ENCODE measurements around the gene HIGD2A.

Gene HIGD2A

GRCh38 chr5:176394096-176394495 lies 5.5 kb downstream of the HIGD2A start:
- no peak for TF ChIP-seq CTCF (IDR thresholded peaks at IDR 0.05; ENCODE audit: borderline replicate concordance, control extremely low read depth, extremely low read depth, insufficient read depth, missing control alignments)
- in situ Hi-C loops (cut with MboI; ENCODE audit: low sequenced_read_pairs, unreplicated experiment) = no loop called here

GRCh38 chr5:176394881-176395675 lies 6.5 kb downstream of the HIGD2A start:
- DNase-seq (ENCODE audit: low spot score) = no peak
- TF ChIP-seq CTCF (IDR thresholded peaks at IDR 0.05; ENCODE audit: borderline replicate concordance, control extremely low read depth, extremely low read depth, insufficient read depth, missing control alignments) = no peak
- in situ Hi-C loops (cut with MboI; ENCODE audit: low sequenced_read_pairs, unreplicated experiment) = no loop called here

More at GRCh38 chr5:176394096-176394495, 5.5 kb downstream of the HIGD2A start:
- DNase-seq (ENCODE audit: low spot score) = no peak

DNA sequence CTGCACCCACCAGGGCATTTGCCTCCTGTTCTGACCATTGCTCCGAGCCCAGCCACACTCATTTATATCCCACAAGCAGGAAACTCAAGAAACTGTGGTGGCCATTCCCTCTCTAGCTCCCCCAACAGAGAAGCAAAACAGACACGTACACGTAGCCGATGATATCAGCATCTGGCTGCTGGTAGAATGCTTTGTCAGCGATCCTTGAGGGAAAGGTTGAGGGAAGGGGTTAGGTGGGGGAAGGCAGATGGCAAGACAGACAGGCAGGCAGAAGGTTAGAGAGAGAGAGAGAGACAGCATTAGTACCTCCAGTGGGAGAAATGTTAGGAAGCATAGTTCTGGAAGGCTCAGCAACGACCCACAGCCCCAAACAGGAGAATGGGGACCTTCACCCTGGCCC lies 7.8 kb downstream of the HIGD2A start:
- in situ Hi-C loops (cut with MboI; ENCODE audit: low sequenced_read_pairs, unreplicated experiment) = no loop called here
- no peak for DNase-seq (ENCODE audit: low spot score)
- no peak for TF ChIP-seq CTCF (IDR thresholded peaks at IDR 0.05; ENCODE audit: borderline replicate concordance, control extremely low read depth, extremely low read depth, insufficient read depth, missing control alignments)

- DNase-seq (ENCODE audit: low spot score) = no peak
- in situ Hi-C loops (cut with MboI; ENCODE audit: low sequenced_read_pairs, unreplicated experiment) = no loop called here
Measured at GRCh38 chr5:176397736-176398420, 9.3 kb downstream of the HIGD2A start.

GRCh38 chr5:176400382-176401156 lies 12.0 kb downstream of the HIGD2A start:
- in situ Hi-C loops (cut with MboI; ENCODE audit: low sequenced_read_pairs, unreplicated experiment) = loop anchor here (25.0 kb wide), 1 partner anchor 187 kb away; no protein-coding TSS in a partner anchor
- DNase-seq (ENCODE audit: low spot score) = no peak
- TF ChIP-seq CTCF (IDR thresholded peaks at IDR 0.05; ENCODE audit: borderline replicate concordance, control extremely low read depth, extremely low read depth, insufficient read depth, missing control alignments) = no peak

More at GRCh38 chr5:176397736-176398420, 9.3 kb downstream of the HIGD2A start:
- TF ChIP-seq CTCF (IDR thresholded peaks at IDR 0.05; ENCODE audit: borderline replicate concordance, control extremely low read depth, extremely low read depth, insufficient read depth, missing control alignments) = no peak

All from GM13976 (cell line).